ENCODE measurements around the gene SIL1. TPM values are rescaled to one million over a fixed set of nuclear protein-coding genes. Genes with fewer than 3 reads are reported as not detected.

The SIL1 gene
- total and polyA plus RNA-seq, 2 donors (not counting 3 experiments of a cell fraction or from before 2014, with no cell fraction given): 47.6 to 67.2 TPM

- no peaks in the 10 kb centered on the region for H3K36me3 ChIP-seq (ENCODE audit: control insufficient read depth in 2 of 2, extremely low read depth in 1 of 2, insufficient read depth in 2 of 2, low read length in 2 of 2)
- H3K9me3 ChIP-seq (replicated peaks; ENCODE audit: control insufficient read depth, insufficient read depth, low read length): no peaks in the 10 kb centered on the region
- H3K27me3 ChIP-seq (ENCODE audit: control insufficient read depth in 2 of 2, insufficient read depth in 2 of 2, low read length in 2 of 2): no peaks in the 10 kb centered on the region
- BruUV-seq (replicated peaks): no TSS peak
- no peak overlapping the region for H3K9ac ChIP-seq (replicated peaks; ENCODE audit: extremely low read depth, insufficient read depth, low read length)
- intact Hi-C loops (cut with micrococcal nuclease) (no loop called here), dilution Hi-C loops (cut with MboI; ENCODE audit: extremely low pct_ligation_motif_present, low sequenced_read_pairs) (no loop called here)
- no peaks in the 10 kb centered on the region for H3K79me2 ChIP-seq (ENCODE audit: control insufficient read depth, insufficient read depth, low read length)
- no peaks in the 10 kb centered on the region for H4K20me1 ChIP-seq (replicated peaks; ENCODE audit: control insufficient read depth, extremely low read depth, insufficient read depth, low read length)
- FAIRE-seq: no peak
- CTCF ChIA-PET: interaction anchor here (0.8 to 1.4 kb wide), 2 partner anchors 16 to 24 kb away, joined by 3 to 5 read pairs; no protein-coding TSS in a partner anchor
- no peaks in the 10 kb centered on the region for H3K9me1 ChIP-seq (replicated peaks; ENCODE audit: control insufficient read depth, extremely low read depth, insufficient read depth, low read length)
- peaks cover 14% of the 10 kb centered on the region for H3K4me1 ChIP-seq (ENCODE audit: control insufficient read depth, extremely low read depth, insufficient read depth, low read length)
- no peak overlapping the region for H2AFZ ChIP-seq (ENCODE audit: low read depth, low read length)
- no peak overlapping the region for H3K4me2 ChIP-seq (ENCODE audit: insufficient read depth, low read length)
- TF ChIP-seq MYC (IDR thresholded peaks at IDR 0.05; ENCODE audit: low read depth, low read length) (no peak), POLR2A (IDR thresholded peaks at IDR 0.05; ENCODE audit: low read depth, low read length) (no peak), CTCF (IDR thresholded peaks at IDR 0.05; ENCODE audit: extremely low read depth in 1 of 2, insufficient read depth in 1 of 2, low read depth in 1 of 2, low read length in 2 of 2) (no peak), GATA2 (IDR thresholded peaks at IDR 0.05; ENCODE audit: insufficient read depth, insufficient read length, low read depth, low read length) (no peak), EZH2 (IDR thresholded peaks at IDR 0.05; ENCODE audit: borderline replicate concordance, low read depth, low read length, severe bottlenecking) (no peak)
- POLR2A ChIA-PET: no interaction called here
- no peak for DNase-seq (ENCODE audit: low read depth, low spot score)
- no peak overlapping the region for H3K27ac ChIP-seq (ENCODE audit: insufficient read depth, low read depth, low read length)
- no peak overlapping the region for H3K4me3 ChIP-seq (replicated peaks in 1 of 3; ENCODE audit: insufficient read depth in 1 of 3, low read depth in 1 of 3, low read length in 3 of 3)
Observed at GRCh38 chr5:139162448-139162847, 35.7 kb downstream of the SIL1 start.

GRCh38 chr5:139158791-139159190 lies 39.4 kb downstream of the SIL1 start:
- Histone ChIP-seq H3K4me1 (ENCODE audit: control insufficient read depth, extremely low read depth, insufficient read depth, low read length) (peaks cover 2% of the 10 kb centered on the region), H2AFZ (ENCODE audit: low read depth, low read length) (no peak overlapping the region), H4K20me1 (replicated peaks; ENCODE audit: control insufficient read depth, extremely low read depth, insufficient read depth, low read length) (no peaks in the 10 kb centered on the region), H3K4me2 (ENCODE audit: insufficient read depth, low read length) (no peak overlapping the region), H3K9ac (replicated peaks; ENCODE audit: extremely low read depth, insufficient read depth, low read length) (no peak overlapping the region), H3K79me2 (ENCODE audit: control insufficient read depth, insufficient read depth, low read length) (no peaks in the 10 kb centered on the region), H3K27me3 (ENCODE audit: control insufficient read depth in 2 of 2, insufficient read depth in 2 of 2, low read length in 2 of 2) (no peaks in the 10 kb centered on the region), H3K27ac (ENCODE audit: insufficient read depth, low read depth, low read length) (no peak overlapping the region), H3K9me1 (replicated peaks; ENCODE audit: control insufficient read depth, extremely low read depth, insufficient read depth, low read length) (no peaks in the 10 kb centered on the region), H3K36me3 (ENCODE audit: control insufficient read depth in 2 of 2, extremely low read depth in 1 of 2, insufficient read depth in 2 of 2, low read length in 2 of 2) (no peaks in the 10 kb centered on the region), H3K9me3 (replicated peaks; ENCODE audit: control insufficient read depth, insufficient read depth, low read length) (no peaks in the 10 kb centered on the region), H3K4me3 (replicated peaks in 1 of 3; ENCODE audit: insufficient read depth in 1 of 3, low read depth in 1 of 3, low read length in 3 of 3) (no peak overlapping the region)
- ChIA-PET POLR2A (no interaction called here), CTCF (interaction anchor here (0.6 to 1.6 kb wide), 2 partner anchors 9 to 115 kb away, joined by 3 to 4 read pairs; no protein-coding TSS in a partner anchor)
- DNase-seq (ENCODE audit: low read depth, low spot score) (no peak), FAIRE-seq (no peak)
- no TSS peak for BruUV-seq (replicated peaks)
- dilution Hi-C loops (cut with MboI; ENCODE audit: extremely low pct_ligation_motif_present, low sequenced_read_pairs) (no loop called here), intact Hi-C loops (cut with micrococcal nuclease) (no loop called here)
- TF ChIP-seq CTCF (IDR thresholded peaks at IDR 0.05; ENCODE audit: extremely low read depth in 1 of 2, insufficient read depth in 1 of 2, low read depth in 1 of 2, low read length in 2 of 2) (no peak), POLR2A (IDR thresholded peaks at IDR 0.05; ENCODE audit: low read depth, low read length) (no peak), GATA2 (IDR thresholded peaks at IDR 0.05; ENCODE audit: insufficient read depth, insufficient read length, low read depth, low read length) (no peak), POLR2AphosphoS5 (IDR thresholded peaks at IDR 0.05; ENCODE audit: insufficient read depth, low read depth, low read length) (no peak), MYC (IDR thresholded peaks at IDR 0.05; ENCODE audit: low read depth, low read length) (no peak), FOS (IDR thresholded peaks at IDR 0.05; ENCODE audit: borderline replicate concordance, insufficient read depth, low read length) (no peak), JUN (IDR thresholded peaks at IDR 0.05; ENCODE audit: borderline replicate concordance, insufficient read depth, insufficient read length, low read depth) (no peak), EZH2 (IDR thresholded peaks at IDR 0.05; ENCODE audit: borderline replicate concordance, low read depth, low read length, severe bottlenecking) (no peak), MAX (IDR thresholded peaks at IDR 0.05; ENCODE audit: insufficient read depth, insufficient read length) (no peak)
